Stimulated activated CD8-positive, alpha-beta memory T cell treated with anti-CD3 and anti-CD28 coated beads, Interleukin-2, amount 100 ng/mL, for 48 hours (primary cell): Measurements from ENCODE around the gene IFNLR1.

Source experiments
- DNase-seq, 2 donors: peaks; one replicate each; pipeline ENCODE4 v3.0.0-alpha.2; 2020; ENCODE audit warnings: low read depth in 2 of 2

The IFNLR1 gene

DNA sequence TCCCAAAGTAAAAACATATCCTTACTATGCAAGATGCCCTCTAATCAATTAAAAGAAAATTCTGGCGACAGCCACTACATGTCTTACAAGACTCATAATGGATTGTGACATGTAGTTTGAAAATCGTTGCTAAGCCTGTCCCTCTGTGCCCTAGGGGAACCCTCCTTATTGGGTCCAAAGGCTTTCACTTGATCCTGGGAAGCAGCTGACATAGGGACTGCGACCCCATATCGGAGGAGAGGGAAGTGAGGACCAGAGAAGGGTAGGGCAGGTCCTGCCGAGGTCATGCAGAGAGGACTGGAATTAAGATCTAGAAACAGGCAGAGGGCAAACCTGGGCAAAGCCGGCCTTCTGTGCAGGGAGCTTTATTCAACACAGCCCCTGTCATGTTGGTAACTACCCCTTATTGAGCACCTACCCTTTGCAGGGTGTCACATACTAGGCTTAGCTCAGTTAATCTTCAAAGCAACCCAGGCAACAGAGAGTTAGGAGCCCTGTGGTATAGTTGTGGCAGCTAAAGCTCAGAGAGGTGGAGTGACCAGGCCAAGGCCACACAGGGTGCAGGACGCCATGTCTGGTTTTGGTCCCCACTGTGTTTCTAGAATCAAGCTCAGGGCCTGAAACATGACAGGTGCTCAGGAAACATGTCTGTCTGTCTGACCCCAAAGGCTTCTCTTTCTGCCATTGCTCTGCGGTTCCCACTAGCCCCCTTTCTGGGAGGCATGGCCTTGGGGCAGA is 18.4 kb upstream of the IFNLR1 start:
- no peak for DNase-seq

DNA sequence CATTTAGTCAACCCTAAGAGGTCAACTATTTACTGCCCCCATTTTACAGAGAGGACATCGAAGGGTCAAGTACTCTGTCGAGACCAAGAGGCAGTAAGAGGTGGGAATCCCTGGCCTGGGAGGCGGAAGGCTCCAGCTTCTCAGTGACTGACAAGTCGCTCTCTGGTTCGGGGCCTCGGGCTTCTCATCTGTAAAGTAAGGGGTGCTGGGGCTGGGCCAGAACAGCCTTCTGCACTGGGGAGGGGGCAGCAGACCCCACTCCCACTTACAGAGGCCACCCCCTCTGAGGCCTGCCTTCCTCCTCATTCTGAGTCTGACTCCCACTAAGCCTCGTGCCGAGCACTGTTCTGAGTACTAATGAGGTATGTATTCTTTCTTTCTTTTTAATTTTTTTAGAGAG is 17.0 kb upstream of the IFNLR1 start:
- no peak for DNase-seq

DNA sequence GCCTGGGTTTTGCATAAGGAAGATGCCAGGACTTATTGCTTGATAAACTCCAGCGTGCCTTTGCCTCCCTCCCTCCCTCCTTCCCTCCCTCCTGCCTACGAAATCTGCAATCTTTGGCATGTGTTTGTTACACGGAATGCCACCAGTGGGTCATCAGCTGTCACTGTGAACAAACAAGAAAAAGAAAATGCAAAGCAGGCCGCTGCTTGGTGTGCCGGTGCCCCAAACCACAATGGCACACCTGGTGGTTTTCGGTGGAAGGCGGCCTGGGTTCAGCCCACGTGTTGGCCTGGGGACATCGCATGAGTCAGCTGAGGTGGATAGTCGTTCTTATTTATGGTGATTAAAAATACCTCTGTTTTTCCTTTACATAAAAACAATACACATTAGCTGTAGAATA is 16.3 kb upstream of the IFNLR1 start:
- DNase-seq = no peak

DNA sequence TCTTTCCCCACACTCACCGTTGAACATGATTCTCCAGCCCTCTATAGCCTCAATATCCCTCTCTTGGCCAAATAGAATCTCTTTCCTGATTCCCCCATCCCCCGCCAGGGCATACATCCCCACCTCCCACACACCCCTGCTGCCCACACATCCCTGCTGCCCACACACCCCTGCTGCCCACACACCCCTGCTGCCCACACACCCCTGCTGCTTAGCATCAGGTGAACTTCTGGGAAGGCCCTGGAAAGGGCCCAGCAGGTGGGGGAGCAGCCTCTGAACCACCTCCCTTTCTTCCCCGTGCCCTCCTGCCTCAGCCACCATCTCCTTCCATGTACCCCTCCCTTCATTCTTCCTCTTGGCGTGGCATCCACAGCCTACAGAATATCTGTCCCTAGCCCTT is 15.9 kb upstream of the IFNLR1 start:
- DNase-seq = no peak

DNA sequence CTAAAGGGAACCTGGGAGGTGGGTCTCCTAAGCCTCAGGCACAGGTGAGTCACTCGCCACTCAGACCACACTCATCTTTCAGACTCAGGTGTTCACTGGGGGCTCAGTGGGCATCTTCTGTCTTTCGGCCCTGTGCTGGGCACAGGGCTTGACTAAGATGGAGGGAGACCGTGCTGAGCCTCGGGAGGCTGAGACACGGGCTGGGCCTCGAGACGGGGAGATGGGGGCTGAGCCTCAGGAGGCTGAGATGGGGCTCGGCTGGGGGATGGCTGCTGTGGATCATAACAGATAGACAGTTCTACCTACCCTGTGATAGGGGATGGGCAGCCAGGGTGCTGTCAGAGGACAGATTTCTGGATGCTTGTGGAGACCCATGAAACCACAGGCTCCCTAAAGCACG is 15.5 kb upstream of the IFNLR1 start:
- DNase-seq = no peak

DNA sequence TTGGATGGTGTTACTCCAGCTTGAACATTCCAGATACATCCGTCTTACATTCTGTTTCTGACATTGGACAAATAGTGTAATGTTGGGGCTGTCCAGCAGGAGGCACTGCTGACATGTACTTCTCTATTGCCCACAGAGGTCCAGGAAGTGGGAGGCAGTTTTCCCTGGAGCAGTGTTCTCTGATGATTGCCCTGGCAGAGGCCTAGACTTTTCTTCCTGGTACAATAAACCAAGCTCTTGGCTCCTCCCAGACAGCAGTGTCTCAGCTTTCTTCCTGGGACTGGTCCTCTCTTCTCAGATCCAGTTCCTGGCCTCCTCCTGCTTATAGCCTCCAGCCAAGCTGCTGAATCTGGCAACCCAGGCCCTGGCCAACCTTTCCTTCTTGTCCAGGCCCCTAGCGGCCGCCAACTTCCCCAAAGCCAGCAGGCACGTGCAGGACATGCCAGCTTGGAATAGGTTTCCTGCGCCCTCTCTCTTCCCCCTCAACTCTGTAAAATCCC is 14.9 kb upstream of the IFNLR1 start:
- DNase-seq = peak in 1 of 2 donors; percentile 54

DNA sequence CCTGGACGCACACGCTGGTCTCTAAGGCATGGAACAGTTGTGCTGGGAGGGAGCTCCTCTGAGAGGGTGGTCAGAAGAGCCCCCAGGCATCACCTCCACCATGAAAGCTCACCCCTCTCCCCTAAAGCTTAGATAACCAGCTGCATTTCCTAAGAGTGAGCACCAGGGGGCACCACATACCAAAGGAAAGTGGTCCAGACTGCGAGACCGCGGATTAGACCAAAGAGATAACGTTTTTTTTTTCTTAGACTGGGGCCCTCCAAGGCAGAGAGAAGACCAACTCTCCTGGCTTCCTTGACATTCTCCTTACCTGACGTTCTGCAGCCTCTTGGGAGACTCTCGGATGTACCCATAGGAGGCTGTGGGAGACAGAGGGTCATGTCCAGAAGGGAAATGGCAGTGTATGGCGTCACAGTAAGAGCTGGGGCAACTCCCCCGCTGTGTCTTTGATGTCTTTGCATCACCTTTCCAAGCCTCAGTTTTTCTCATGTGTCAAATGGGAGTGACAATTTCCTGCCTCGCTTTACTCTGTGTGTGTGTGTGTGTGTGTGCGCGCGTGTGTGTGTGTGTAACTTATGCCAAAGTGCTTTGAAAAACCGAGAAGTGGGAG is 12.3 kb upstream of the IFNLR1 start:
- DNase-seq = peak; percentile 42 to 58

DNA sequence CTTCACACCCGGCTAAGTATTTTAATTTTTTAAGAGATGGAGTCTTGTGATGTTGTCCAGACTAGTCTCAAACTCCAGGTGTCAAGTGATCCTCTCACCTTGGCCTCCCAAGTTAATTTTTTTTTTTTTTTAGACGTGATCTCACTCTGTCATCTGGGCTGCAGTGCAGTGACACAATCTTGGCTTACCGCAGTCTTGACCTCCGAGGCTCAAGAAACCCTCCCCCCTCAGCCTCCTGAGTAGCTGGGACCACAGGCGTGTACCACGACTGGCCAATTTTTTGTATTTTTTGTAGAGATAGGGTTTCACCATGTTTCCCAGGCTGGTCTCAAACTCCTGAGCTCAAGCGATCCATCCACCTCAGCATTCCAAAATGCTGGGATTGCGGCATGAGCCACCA is 11.7 kb upstream of the IFNLR1 start:
- no peak for DNase-seq

DNA sequence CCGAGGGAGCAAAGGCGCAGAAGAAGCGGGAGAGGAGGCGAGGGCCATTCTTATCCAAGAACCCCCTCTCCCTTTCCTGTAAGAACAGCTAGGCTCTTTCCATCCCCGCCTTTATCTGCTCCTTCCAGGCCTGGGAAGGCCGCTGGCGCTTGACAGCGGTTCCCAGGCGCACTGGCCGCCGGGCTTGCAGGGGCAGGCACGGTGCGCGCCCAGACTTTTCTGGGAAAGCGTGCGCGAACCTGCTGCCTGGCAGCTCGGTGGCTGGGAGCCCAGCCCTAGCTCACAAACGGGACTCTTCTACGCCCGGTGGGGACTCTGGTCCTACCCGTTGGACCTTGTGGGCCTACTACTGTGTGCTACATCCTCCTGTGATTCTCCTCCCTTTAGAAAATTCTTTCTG is 8.8 kb upstream of the IFNLR1 start:
- no peak for DNase-seq

DNA sequence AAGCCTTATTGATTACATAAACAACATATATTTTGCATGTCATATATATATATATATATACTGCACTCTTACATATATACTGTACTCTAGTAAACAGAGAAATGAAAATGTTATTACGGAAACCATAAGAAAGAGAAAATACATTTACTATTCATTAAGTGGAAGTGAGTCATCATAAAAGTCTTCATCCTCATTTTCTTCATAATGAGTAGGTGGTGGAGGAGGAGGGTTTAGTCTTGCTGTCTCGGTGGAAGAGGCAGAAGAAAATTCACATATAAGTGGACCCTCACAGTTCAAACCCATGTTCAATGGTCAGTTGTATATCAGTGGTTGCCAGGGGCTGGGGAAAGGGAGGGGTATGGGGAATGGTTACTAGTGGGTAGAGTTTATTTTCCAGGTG is 8.0 kb upstream of the IFNLR1 start:
- no peak for DNase-seq

DNA sequence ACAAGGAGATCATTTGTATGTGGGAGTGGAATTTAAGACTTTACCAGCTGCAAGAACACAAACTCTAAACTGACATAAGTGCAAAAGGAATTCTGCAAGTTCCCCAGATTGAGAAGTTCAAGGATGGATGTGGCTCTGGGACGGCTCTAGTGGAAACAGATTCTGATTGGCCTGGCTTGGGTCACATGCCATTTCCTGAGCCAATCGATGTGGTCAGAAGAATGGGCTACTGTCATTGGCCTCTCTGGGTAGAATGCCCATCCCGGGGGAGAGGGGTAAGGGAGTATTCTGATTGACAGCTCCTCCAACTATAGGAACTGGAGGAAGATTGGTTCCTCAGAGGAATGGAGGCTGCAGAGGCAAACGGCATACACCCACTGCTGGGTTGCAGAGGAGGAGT is 6.0 kb upstream of the IFNLR1 start:
- no peak for DNase-seq

DNA sequence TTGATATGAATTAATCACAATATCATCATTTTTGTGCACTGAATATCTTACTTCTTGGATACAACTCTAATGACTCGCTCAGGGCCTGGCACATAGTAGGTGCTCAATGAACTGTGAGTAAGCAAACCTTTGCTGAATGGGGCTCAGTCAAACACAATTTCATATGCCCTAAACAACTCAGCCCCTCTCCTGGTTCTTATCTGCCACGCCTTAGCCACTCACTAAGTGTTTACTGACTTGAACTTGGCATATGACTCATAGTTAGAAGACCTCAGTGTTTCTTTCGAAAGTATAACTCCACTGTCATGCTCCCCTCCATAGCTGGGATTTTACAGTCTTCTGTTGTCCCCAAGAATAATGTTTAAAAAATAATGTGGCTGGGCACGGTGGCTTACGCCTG is 4.8 kb upstream of the IFNLR1 start:
- peak in 1 of 2 donors; percentile 20 for DNase-seq

DNA sequence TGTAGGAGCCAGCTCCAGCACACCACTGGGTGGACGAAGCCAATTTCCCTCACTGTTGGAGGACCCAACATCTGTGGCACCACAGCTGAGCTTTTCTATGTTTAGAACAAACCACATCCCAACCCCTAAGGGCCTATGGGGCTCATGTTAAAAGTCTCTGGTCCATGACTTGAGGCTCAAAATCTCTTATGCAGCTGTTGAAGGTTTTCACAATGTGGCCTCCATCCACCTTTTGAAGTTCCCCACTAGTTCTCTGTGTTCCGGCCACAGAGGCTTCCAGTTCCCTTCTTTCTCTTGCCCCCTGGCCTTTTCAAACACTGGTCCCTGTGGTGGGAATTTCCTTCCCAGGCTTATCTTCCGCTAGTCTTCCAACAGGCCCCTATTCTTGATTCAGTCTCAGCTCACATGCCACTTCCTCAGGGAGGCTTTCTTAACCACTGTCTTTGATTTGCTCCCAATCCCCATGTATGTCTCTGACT is 3.9 kb upstream of the IFNLR1 start:
- no peak for DNase-seq

DNA sequence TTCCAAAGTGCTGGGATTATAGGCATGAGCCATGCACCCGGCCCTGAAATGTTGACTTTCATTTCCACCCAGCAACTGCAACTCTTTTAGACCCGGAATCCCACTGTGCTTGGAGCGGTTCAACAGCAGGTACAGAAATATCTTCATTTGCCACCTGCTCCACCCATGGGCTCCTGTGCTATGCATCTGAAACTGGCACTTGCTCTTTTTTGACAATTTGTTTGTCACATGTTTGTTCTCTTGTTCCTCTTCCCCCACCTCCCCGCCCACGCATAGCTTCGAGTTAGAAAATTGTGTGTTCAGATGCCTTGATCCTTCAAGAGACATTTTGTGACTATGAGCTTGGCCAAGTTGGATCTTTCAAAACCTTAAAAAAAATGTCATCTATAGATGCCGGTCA is 2.4 kb upstream of the IFNLR1 start:
- DNase-seq = no peak

DNA sequence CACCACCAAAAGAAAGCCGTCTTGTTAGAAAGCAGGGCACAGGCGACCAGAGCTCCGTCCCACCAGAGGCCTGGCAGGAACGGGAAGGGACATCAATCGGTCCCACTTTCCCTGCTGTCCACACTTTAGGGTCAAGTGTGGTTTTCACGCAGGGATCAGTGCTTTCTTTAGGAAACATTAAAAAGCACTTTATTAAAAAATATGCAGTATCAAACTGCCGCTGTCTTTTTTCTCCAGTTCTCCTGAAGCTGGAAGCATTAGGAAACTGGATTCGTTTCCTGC is 437 bp downstream of the IFNLR1 start:
- no peak for DNase-seq

DNA sequence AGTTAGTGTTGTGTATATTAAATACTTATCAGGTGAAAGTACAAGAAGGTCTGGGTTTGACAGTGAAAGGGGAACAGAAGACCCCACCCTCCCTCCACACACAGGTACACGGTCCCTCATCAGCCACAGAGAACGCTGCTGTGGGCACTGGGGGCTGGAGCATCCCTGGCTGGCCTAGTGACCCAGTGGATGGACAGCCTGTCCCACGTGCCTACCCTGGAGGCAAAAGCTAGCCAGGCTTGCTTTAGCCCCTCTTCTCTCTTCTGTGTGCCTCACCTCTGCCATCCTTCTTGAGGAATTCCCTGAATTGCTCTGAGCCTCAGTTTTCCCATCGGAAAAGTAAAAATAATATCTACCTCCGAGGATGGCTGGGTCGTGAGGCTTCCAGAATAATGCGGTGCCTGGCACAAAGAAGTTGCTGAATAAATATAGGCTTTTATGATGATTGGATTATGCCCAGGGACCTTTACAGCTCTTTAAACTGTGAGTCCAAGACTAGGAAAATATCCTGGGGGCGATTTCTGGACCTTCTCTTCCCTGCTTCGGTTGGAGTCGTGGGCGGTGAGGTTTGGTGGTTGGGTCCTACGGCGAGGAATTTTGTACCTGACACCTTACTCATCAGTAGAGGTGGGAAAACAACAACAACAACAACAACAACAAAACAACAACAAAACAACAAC is 918 bp downstream of the IFNLR1 start:
- DNase-seq = no peak

DNA sequence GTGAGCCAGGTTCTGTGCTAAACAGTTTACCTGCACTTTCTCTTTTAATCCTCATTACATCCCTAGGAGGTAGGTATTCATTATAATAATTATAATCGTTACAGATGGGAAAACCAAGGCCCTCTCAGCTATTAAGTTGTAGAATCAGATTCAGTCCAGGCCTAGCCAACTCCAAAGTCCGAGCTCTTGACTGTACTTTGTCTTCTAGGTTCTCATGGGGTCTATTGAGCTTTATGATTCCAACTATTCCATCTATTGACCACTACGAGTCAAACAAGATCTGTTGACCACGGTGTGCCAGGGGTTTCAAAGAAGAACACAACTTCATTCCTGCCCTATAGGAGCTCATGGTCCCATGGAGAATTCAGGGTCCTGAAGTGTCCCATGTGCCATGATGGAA is 2.0 kb downstream of the IFNLR1 start:
- DNase-seq = no peak

DNA sequence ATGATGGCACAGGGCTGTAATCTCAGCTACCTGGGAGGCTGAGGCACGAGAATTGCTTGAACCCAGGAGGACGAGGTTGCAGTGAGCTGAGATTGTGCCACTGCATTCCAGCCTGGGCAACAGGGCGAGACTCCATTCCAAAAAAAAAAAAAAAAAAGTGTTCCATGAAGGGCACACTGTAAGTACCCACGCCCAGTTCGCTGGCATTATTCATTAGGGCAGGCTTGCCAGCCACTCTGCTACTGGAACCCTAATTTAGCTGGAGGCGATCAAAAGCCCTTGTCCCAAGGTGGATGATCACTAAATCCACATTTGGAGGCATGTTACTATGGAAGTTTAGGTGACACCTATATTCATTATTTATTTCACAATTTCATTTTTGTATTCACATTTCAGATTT is 5.0 kb downstream of the IFNLR1 start:
- no peak for DNase-seq

DNA sequence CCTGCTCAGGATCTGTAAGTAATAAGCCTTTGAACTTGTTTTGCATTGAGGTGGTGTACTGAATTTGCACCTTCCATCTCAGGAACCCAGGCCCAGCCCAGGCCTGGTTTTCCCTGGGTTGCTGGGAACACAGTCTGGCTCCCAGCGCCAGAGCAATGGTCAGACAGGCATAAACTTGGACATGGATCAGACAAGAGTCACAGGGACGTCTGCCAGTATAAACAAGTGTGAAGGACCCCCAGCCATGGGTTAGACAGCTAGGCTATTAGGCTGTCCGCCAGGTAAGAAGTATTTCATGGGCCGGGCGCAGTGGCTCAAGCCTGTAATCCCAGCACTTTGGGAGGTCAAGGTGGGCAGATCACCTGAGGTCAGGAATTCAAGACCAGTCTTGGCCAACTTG is 5.5 kb downstream of the IFNLR1 start:
- no peak for DNase-seq

DNA sequence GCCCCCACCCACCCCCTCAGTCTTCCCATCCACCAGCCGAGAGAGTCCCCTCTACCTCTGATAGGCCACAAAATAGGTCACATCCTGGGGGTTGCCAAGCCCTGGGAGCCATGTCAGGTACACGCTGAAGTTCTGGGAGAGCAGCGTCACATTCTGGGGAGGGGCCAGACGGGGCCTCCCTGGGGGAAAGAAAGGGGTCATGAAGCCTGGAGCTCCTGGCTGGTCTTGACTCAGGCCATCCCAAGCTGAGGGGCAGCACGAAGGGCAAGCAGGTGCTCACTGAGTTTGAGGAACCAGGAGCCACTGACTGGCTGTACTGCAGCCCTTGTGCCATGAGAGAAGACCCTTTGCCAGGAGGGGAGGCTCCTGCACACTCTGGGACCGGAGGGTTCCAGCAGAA is 6.4 kb downstream of the IFNLR1 start:
- no peak for DNase-seq

DNA sequence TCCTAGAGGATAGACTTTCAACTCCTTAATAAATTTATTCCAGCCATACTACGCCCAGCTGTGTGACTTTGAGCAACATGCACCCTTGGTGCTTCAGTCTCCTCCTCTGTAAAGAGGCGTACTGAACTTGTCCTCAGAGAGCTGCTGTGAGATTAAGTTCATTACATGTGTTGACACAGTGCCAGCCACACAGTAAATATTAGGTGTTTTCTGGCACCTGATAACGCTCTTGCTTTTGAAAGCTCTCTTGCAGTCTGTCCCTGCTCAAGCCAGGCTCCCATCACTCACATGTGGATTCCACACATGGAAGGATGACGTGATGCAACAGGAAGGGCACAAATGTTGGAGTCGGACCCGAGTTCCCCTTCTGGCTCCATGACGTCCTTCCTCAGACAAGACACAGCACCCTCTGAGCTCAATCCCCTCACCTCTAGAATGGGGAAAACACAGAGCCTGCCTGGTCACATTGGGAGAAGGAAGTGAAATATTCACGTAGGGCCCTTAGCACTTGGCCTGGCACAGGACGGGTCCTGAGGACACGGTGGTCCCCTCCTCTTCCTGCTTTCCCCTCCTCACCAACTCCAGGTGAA is 7.7 kb downstream of the IFNLR1 start:
- DNase-seq = no peak

DNA sequence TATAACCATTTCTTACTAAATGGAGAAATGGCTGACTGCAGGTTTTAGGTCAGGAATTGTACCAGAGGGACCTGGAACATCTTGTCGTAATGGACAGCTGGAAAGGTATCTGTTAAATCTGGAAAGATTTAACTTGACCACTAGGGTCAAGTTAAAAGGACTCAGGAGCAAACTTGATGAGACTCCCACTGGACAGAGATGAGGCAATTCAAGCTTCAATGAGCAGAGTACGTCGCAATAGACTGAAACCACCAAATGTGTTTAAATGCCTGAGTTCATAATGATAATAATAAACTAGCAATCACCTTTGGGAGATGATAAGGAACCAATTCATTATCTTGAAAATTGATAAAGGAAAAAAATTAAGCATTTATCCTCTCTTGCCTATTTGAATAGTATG is 8.7 kb downstream of the IFNLR1 start:
- DNase-seq = no peak

DNA sequence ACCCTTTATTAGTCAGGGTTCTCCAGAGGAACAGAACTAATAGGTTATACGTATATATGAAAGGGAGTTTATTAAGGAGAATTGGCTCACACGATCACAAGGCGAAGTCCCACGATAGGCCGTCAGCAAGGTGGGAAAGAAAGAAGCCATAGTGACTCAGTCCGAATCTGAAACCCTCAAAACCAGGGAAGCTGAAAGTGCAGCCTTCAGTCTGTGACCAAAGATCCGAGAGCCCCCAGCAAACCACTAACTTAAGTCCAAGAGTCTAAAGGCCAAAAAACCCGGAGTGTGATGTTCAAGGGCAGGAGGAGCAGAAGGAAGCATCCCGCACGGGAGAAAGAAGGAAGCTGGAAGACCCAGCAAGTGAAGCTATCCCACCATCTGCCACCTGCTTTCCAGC is 9.9 kb downstream of the IFNLR1 start:
- no peak for DNase-seq
